ENCODE results near the gene APH1B. TPM values are rescaled to one million over a fixed set of nuclear protein-coding genes. Genes with fewer than 3 reads are reported as not detected.

Gene APH1B
- 10 to 100 TPM; 17.0 to 42.2 (median 21.8) TPM for total RNA-seq

DNA sequence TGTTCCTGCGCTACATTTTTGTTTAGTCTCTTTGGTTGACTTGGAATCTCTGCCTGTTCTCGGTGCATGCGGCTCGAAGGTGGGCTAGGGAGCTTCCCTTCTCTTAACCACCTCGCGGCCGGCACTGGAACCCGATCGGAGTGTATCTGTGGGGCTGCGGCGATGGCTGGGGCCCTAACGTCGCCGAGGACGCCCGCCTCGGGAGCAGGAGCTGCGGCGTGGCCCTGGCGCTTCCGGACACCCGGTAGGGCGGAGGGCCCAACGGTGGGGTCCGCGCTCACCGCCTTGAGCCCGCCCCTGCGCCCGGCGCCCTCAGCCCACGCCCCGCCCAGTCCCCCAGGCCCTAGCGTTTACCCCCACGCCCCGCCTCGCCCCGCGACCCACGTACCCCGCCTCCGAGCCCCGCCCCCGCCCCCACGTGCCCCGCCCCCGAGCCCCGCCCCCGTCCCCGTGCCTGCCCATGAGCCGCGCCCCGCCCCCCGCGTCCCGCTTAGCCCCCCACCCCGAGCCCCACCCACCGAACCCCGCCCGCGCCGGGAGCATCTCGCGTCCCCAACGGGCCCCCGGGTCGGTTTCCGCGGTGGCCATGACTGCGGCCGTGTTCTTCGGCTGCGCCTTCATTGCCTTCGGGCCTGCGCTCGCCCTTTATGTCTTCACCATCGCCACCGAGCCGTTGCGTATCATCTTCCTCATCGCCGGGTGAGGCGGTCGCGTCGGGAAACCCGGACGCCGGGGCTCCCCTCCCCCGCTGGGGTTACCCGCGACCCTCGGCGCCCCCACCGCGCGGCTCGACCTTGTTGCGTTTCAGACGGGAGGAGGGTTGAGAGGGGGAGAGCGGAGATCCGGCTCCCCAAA is at the start of gene APH1B:
APH1B (plus strand) TSS at position 568 of the 855 bp plus-strand sequence; CDS start at position 587, 19 bp downstream.
- TF ChIP-seq, protein P1, sequence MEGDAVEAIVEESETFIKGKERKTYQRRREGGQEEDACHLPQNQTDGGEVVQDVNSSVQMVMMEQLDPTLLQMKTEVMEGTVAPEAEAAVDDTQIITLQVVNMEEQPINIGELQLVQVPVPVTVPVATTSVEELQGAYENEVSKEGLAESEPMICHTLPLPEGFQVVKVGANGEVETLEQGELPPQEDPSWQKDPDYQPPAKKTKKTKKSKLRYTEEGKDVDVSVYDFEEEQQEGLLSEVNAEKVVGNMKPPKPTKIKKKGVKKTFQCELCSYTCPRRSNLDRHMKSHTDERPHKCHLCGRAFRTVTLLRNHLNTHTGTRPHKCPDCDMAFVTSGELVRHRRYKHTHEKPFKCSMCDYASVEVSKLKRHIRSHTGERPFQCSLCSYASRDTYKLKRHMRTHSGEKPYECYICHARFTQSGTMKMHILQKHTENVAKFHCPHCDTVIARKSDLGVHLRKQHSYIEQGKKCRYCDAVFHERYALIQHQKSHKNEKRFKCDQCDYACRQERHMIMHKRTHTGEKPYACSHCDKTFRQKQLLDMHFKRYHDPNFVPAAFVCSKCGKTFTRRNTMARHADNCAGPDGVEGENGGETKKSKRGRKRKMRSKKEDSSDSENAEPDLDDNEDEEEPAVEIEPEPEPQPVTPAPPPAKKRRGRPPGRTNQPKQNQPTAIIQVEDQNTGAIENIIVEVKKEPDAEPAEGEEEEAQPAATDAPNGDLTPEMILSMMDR (IDR thresholded peaks at IDR 0.05; ENCODE audit: low read depth), result no peak

DNA sequence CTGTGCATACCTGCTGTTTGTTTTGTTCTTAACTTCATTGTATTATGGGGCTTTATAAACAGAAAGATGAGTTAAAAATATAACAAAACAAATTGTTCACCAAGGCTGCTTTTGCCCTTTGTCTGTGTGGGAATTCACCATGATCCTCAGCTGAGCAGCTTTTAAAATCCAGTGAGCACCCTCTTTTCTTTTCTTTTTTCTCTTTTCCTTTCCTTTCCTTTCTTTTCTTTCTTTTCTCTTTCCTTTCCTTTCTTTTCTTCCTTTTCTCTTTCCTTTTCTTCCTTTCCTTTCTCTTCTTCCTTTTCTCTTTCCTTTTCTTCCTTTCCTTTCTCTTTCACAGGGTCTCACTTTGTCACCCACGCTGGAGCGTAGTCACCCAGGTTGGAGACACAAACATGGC is 49.7 kb upstream of the APH1B start:
- TF ChIP-seq, protein P1 (IDR thresholded peaks at IDR 0.05; ENCODE audit: low read depth), result no peak

DNA sequence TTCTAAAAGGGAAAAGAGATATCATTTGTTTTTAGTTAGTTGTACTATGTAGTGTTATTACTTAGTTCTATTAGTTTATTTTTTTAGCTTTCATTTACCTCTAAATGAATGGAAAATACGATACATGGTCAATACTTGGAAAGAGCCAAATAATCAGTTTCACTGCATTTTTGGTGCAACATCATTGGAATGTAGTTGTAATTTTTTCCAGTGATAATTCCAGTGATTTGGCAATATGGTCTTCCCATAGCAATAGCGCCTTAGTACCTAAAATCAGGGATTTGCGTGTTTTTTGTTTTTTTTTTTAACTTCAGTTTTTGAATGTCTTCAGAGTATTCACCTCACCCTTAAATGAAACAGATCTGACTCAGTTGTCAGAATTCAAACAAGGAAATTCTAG is 46.2 kb upstream of the APH1B start:
- TF ChIP-seq, protein P1 (IDR thresholded peaks at IDR 0.05; ENCODE audit: low read depth), result no peak

DNA sequence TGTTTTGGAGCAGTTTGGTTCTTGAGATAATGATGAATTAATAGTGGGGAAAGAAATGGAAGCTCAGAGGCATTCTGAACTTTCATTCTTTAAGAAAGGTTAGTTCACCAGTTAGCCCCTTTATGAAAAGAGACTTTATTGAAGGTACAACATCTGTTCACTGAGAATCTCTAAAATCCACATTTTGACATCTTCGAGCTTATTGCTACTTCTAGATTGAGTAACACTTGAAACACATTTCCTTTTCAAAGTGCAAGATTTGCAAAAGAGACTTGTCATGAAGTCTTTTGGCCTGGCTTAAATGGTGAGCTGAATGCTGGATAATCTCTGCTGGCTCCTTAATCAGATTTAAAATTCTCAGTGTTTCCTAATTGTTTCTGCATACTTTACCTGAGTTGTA is 45.7 kb upstream of the APH1B start:
- TF ChIP-seq, protein P1 (IDR thresholded peaks at IDR 0.05; ENCODE audit: low read depth), result no peak

DNA sequence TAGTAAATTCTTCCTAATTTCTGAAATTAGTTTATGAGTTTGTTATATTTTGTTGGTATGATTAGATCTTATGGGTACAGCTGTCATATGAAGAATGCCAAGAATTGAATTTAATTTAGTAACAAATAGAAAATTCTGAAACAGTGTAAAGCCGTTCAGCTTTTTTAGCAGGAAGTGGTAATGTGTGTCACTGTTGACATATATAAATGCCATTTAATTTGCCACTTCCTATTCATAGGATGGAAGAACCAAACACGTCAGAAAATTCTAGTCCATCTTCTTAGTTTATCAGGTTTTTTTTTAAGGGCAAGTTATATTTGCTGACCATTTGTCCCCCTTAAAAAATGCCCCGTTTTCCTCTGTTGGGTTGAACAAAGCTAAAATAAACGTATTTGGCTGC is 45.0 kb upstream of the APH1B start:
- TF ChIP-seq, protein P1 (IDR thresholded peaks at IDR 0.05; ENCODE audit: low read depth), result no peak

DNA sequence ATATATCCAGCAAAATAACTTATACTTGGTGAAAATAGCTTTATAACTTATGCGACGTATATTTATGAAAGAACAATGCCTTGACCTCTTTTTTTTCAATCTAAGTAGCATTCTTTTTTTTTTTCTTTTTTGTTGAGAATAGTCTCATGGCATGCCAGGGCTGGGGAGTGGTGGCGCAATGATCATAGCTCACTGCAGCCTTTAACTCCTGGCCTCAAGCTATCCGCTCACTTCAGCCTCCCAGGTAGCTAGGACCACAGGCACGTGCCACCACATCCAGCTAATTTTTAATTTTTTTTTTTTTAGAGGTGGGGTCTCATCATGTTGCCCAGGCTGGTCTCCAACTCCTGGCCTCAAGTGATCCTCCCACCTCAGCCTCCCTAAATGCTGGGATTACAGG is 44.5 kb upstream of the APH1B start:
- TF ChIP-seq, protein P1 (IDR thresholded peaks at IDR 0.05; ENCODE audit: low read depth), result no peak

DNA sequence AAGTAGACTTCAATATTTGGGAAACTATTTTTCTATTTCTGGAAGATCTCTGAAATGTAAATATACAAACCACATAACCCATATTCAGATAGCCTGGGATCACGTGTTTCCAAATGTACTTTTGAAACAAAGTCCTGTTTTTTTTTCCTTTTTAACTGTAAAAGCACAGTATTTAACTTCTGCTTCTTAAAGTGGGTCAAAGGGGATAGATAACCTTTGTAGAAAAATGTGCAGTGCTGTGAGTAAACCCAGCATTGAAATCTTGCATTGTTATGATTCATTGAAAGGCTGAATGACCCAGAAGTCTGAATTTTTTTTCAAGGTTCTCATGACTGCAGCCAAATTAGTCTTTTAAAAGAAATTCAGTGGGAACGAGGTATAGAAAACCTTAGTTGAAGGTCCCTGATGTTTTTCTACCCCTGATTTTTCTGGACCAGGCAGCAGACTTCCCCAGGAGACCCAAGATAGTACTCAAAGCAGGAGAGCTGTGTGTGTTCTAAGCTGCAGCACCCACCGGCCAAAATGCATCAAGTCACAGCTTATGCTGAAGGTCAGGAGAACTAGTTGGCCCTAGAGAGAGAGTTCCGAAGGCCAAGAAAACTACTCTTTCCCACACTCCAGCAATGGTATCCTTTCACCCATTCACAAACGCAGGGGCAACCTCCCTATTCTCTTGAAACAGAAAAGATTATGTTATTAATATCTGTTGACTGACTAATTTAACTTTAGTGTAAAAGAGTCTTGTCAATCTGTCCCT is 43.6 kb upstream of the APH1B start:
- TF ChIP-seq, protein P1 (IDR thresholded peaks at IDR 0.05; ENCODE audit: low read depth), result no peak

Measured in subcutaneous adipose tissue (tissue), 4 donors.